Osteoblast (primary cell): ENCODE measurements around the gene SLC26A1. TPM values are rescaled to one million over a fixed set of nuclear protein-coding genes. Genes with fewer than 3 reads are reported as not detected.

Experiments
- DNase-seq: peaks from one replicate; pipeline ENCODE4 v3.0.0; 2011; ENCODE audit warnings: low spot score, mixed read lengths; ENCODE audit not compliant: insufficient read length; ENCODE audit errors: missing footprints
- H2AFZ ChIP-seq: 2 replicates; pipeline ENCODE4 v1.6.0; 2011; ENCODE audit warnings: mild to moderate bottlenecking, low read length
- H3K27ac ChIP-seq: 2 replicates; pipeline ENCODE4 v1.5.1; 2011; ENCODE audit warnings: mild to moderate bottlenecking, low read depth, low read length, moderate library complexity
- H3K27me3 ChIP-seq: 2 replicates; pipeline ENCODE4 v1.6.0; 2012; ENCODE audit warnings: mild to moderate bottlenecking, control low read depth, inconsistent platforms, low read length, moderate library complexity; ENCODE audit not compliant: insufficient read depth
- H3K36me3 ChIP-seq: 2 replicates; pipeline ENCODE4 v1.5.1; 2011; ENCODE audit warnings: mild to moderate bottlenecking, low read length, control low read depth, moderate library complexity; ENCODE audit not compliant: insufficient read depth
- H3K4me1 ChIP-seq: 2 replicates; pipeline ENCODE4 v1.5.1; 2011; ENCODE audit warnings: mild to moderate bottlenecking, low read length, control low read depth, moderate library complexity; ENCODE audit not compliant: insufficient read depth
- H3K4me2 ChIP-seq: 2 replicates; pipeline ENCODE4 v1.6.0; 2011; ENCODE audit warnings: mild to moderate bottlenecking, low read length; ENCODE audit not compliant: insufficient read depth
- H3K4me3 ChIP-seq: fragments of 200-600 bp; sonication (generic); 3 replicates; pipeline ENCODE4 v1.5.1; 2012; ENCODE audit warnings: mild to moderate bottlenecking, low read length, inconsistent platforms; ENCODE audit not compliant: insufficient read depth
- H3K79me2 ChIP-seq: 2 replicates; pipeline ENCODE4 v1.6.0; 2012; ENCODE audit warnings: mild to moderate bottlenecking, low read length, control low read depth, inconsistent platforms; ENCODE audit not compliant: insufficient read depth
- H3K9me3 ChIP-seq: 2 replicates; pipeline ENCODE4 v1.5.1; 2011; ENCODE audit warnings: low read depth, low read length, control low read depth
- H4K20me1 ChIP-seq: 2 replicates; pipeline ENCODE4 v1.6.0; 2012; ENCODE audit warnings: mild to moderate bottlenecking, low read length, control low read depth; ENCODE audit not compliant: insufficient read depth
- total RNA-seq: library from RNA; depleted of rRNA; stranded (reverse); fragments of >200 nt; gene quantifications from 2 replicates; pipeline ENCODE4 v1.2.3, GENCODE V29; 2012
- TF ChIP-seq, protein P1 (sequence below): IDR thresholded peaks from 2 replicates; pipeline ENCODE4 v1.5.1; 2011; ENCODE audit warnings: mild to moderate bottlenecking, low read depth, low read length, moderate library complexity; ENCODE audit errors: extremely low read depth

The SLC26A1 gene
- total RNA-seq, 1 donor = 0.36 TPM

- Histone ChIP-seq H4K20me1 (no peaks in the 10 kb centered on the region), H3K9me3 (no peaks in the 10 kb centered on the region), H3K4me1 (no peaks in the 10 kb centered on the region), H3K27me3 (no peaks in the 10 kb centered on the region), H2AFZ (no peak overlapping the region), H3K4me3 (no peak overlapping the region), H3K4me2 (no peak overlapping the region), H3K79me2 (no peaks in the 10 kb centered on the region), H3K36me3 (peaks cover 12% of the 10 kb centered on the region), H3K27ac (no peak overlapping the region)
- TF ChIP-seq, protein P1, sequence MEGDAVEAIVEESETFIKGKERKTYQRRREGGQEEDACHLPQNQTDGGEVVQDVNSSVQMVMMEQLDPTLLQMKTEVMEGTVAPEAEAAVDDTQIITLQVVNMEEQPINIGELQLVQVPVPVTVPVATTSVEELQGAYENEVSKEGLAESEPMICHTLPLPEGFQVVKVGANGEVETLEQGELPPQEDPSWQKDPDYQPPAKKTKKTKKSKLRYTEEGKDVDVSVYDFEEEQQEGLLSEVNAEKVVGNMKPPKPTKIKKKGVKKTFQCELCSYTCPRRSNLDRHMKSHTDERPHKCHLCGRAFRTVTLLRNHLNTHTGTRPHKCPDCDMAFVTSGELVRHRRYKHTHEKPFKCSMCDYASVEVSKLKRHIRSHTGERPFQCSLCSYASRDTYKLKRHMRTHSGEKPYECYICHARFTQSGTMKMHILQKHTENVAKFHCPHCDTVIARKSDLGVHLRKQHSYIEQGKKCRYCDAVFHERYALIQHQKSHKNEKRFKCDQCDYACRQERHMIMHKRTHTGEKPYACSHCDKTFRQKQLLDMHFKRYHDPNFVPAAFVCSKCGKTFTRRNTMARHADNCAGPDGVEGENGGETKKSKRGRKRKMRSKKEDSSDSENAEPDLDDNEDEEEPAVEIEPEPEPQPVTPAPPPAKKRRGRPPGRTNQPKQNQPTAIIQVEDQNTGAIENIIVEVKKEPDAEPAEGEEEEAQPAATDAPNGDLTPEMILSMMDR = no peak
- DNase-seq = peak; percentile 88
Observed at GRCh38 chr4:959338-960139, 33.7 kb downstream of the SLC26A1 start.

DNA sequence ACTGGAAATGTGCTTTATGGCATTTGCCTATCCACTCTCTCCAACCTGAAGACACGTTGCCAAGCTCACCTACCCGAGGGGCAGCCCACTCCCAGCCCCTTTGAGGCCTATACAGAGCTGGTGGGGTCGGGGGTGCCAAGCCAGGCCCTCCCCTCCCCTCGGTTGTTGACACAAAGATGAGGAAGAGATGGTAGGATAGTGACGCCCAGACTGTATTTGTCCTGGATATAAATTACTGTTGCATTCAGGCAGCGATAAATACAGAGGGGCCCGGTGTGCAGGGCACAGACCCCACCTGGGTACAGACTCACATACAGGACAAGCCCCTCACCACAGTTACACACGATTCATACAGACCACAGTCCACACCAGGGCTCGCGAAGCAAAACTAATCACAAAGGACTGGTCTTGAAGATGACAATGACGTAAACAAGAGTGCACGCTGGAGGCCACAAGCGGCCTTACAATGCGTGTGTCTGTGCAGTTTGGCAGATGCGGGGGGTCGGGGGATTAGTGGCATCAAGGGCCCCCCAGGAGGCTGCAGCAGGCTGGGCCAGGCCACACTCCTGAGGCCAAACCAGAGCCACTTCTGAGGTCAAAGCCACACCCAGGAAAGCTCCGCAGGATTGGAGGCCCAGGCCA is 34.4 kb downstream of the SLC26A1 start:
- DNase-seq = peak; percentile 84
- no peak overlapping the region for H3K4me3 ChIP-seq
- no peaks in the 10 kb centered on the region for H4K20me1 ChIP-seq
- H3K79me2 ChIP-seq = no peaks in the 10 kb centered on the region
- H3K4me1 ChIP-seq = no peaks in the 10 kb centered on the region
- no peak overlapping the region for H3K4me2 ChIP-seq
- H3K27ac ChIP-seq = no peak overlapping the region
- H3K36me3 ChIP-seq = peaks cover 8% of the 10 kb centered on the region
- TF ChIP-seq, protein P1 = no peak
- no peaks in the 10 kb centered on the region for H3K27me3 ChIP-seq
- no peaks in the 10 kb centered on the region for H3K9me3 ChIP-seq
- H2AFZ ChIP-seq = no peak overlapping the region

DNA sequence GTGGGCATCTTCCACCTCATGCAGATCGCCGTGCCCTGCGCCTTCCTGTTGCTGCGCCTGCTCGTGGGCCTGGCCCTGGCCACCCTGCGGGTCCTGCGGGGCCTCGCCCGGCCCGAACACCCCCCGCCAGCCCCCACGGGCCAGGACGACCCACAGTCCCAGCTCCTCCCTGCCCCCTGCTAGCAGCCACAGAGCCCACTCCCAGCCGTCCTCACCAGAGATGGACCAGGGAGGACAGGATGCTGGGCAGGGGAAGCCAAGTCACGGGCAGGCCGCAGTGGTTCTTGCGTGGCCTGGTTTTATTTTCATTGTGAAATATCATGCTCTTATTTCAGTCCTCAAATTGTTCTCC is 34.9 kb downstream of the SLC26A1 start:
- no peak for DNase-seq
- no peaks in the 10 kb centered on the region for H4K20me1 ChIP-seq
- H3K36me3 ChIP-seq = peaks cover 8% of the 10 kb centered on the region
- TF ChIP-seq, protein P1 = no peak
- H3K27ac ChIP-seq = no peak overlapping the region
- H3K9me3 ChIP-seq = no peaks in the 10 kb centered on the region
- no peaks in the 10 kb centered on the region for H3K27me3 ChIP-seq
- H3K4me1 ChIP-seq = no peaks in the 10 kb centered on the region
- no peak overlapping the region for H2AFZ ChIP-seq
- no peak overlapping the region for H3K4me3 ChIP-seq
- H3K4me2 ChIP-seq = no peak overlapping the region
- H3K79me2 ChIP-seq = no peaks in the 10 kb centered on the region

DNA sequence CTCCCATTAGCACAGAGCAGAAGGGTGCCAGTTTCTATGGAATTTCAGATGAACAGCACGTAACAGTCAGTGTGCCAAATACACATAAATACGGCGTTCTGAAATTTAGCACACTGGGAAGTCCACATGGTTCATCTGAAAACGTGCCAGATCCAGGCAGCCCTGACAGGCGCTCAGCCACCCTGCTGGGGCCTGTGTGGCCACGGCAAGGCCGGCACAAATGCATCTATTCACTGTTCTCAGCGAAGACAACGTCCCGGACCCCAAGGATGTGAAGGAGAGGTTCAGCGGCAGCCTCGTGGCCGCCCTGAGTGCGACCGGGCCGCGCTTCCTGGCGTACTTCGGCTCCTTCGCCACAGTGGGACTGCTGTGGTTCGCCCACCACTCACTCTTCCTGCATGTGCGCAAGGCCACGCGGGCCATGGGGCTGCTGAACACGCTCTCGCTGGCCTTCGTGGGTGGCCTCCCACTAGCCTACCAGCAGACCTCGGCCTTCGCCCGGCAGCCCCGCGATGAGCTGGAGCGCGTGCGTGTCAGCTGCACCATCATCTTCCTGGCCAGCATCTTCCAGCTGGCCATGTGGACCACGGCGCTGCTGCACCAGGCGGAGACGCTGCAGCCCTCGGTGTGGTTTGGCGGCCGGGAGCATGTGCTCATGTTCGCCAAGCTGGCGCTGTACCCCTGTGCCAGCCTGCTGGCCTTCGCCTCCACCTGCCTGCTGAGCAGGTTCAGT is 35.5 kb downstream of the SLC26A1 start:
- no peak overlapping the region for H3K27ac ChIP-seq
- no peaks in the 10 kb centered on the region for H3K79me2 ChIP-seq
- H3K36me3 ChIP-seq = peaks cover 8% of the 10 kb centered on the region
- no peaks in the 10 kb centered on the region for H4K20me1 ChIP-seq
- H3K4me3 ChIP-seq = no peak overlapping the region
- no peaks in the 10 kb centered on the region for H3K9me3 ChIP-seq
- H2AFZ ChIP-seq = no peak overlapping the region
- DNase-seq = peak; percentile 83
- H3K27me3 ChIP-seq = no peaks in the 10 kb centered on the region
- no peak overlapping the region for H3K4me2 ChIP-seq
- TF ChIP-seq, protein P1 = no peak
- no peaks in the 10 kb centered on the region for H3K4me1 ChIP-seq
